Body of pancreas (tissue), 4 donors: ENCODE measurements around the gene CAMTA1.

Source experiments
- POLR2A ChIP-seq, 3 donors: fragments of 450-650 bp; IDR thresholded peaks; one replicate each; pipeline ENCODE4 v1.6.1; 2016; ENCODE audit warnings: antibody characterized with exemption in 3 of 3, mild to moderate bottlenecking in 2 of 3
- TF ChIP-seq, protein P1 (sequence below), 7 experiments: fragments of 450-650 bp in 4 of 7; fragments of 200-600 bp in 3 of 7; sonication (generic) in 3 of 7; IDR thresholded peaks; one replicate each; pipeline ENCODE4 v1.5.1; 2016 to 2019; ENCODE audit warnings: antibody characterized with exemption in 7 of 7

DNA sequence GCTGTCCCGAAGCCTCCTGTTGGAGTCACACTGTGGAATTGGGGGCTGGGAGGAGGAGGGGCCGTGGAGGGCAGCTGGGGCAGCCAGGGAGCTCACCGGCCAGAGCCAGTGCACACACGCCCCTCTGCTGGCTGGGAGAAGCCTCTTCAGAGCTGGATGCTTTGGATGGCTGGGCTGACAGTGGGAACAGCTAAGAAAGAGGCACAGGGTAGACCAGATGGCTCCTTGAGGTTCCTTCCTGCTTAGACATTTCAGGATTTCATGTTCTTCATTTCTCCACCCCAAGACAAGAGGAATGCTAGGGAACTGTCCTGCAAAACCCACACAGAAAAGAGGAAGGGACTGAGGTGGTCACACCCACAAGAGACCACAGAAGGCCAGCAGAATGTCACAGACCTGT lies 731.1 kb downstream of the CAMTA1 start:
- no peak for TF ChIP-seq POLR2A (IDR thresholded peaks at IDR 0.05)
- TF ChIP-seq, protein P1, sequence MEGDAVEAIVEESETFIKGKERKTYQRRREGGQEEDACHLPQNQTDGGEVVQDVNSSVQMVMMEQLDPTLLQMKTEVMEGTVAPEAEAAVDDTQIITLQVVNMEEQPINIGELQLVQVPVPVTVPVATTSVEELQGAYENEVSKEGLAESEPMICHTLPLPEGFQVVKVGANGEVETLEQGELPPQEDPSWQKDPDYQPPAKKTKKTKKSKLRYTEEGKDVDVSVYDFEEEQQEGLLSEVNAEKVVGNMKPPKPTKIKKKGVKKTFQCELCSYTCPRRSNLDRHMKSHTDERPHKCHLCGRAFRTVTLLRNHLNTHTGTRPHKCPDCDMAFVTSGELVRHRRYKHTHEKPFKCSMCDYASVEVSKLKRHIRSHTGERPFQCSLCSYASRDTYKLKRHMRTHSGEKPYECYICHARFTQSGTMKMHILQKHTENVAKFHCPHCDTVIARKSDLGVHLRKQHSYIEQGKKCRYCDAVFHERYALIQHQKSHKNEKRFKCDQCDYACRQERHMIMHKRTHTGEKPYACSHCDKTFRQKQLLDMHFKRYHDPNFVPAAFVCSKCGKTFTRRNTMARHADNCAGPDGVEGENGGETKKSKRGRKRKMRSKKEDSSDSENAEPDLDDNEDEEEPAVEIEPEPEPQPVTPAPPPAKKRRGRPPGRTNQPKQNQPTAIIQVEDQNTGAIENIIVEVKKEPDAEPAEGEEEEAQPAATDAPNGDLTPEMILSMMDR (IDR thresholded peaks at IDR 0.05), result no peak
